Lower leg skin (tissue), 4 donors: ENCODE data around the gene LRRFIP1. TPM values are rescaled to one million over a fixed set of nuclear protein-coding genes. Genes with fewer than 3 reads are reported as not detected.
"Not testable (repeated sequence)": the region's sequence is repeated elsewhere in the genome, so short reads cannot be mapped to it uniquely, and the experiment has no call there.

ENCODE experiments used
- DNase-seq, 2 donors: peaks; one replicate each; pipeline ENCODE4 v3.0.0-alpha.2; 2019; ENCODE audit warnings: low spot score in 2 of 2
- H3K4me3 ChIP-seq: fragments of 200-600 bp; sonication (generic); 2 replicates; pipeline ENCODE4 v1.5.1; 2017; ENCODE audit warnings: mild to moderate bottlenecking, low read depth; ENCODE audit not compliant: poor library complexity, severe bottlenecking
- POLR2A ChIP-seq, 2 donors: fragments of 450-650 bp; IDR thresholded peaks; one replicate each; pipeline ENCODE4 v1.6.1; 2016 to 2017; ENCODE audit warnings: antibody characterized with exemption in 2 of 2, mild to moderate bottlenecking in 1 of 2, moderate library complexity in 1 of 2
- WGBS, 2 donors: methylation state at CpG; one replicate each; pipeline ENCODE4 v1.1.5; 2018; 5-methylcytosine and 5-hydroxymethylcytosine counted together
- intact Hi-C: fragments of 100-400 bp; cut with DNase I; formaldehyde crosslinking; loops from one replicate; pipeline ENCODE4 v1.15.0; 2023; ENCODE audit warnings: low total_unique reads
- total RNA-seq, 4 donors: library from RNA; depleted of rRNA; stranded (reverse); fragments of >200 nt; gene quantifications; one replicate each; pipeline ENCODE4 v1.1.0, GENCODE V29; 2016
- TF ChIP-seq, protein P1 (sequence below), 3 donors: fragments of 450-650 bp; IDR thresholded peaks; one replicate each; pipeline ENCODE4 v1.5.1; 2016; ENCODE audit warnings: antibody characterized with exemption in 3 of 3, mild to moderate bottlenecking in 3 of 3, moderate library complexity in 2 of 3

LRRFIP1 gene
- total RNA-seq, 4 donors from 2014 or later: 45.5 to 88.0 (median 67.5) TPM

DNA sequence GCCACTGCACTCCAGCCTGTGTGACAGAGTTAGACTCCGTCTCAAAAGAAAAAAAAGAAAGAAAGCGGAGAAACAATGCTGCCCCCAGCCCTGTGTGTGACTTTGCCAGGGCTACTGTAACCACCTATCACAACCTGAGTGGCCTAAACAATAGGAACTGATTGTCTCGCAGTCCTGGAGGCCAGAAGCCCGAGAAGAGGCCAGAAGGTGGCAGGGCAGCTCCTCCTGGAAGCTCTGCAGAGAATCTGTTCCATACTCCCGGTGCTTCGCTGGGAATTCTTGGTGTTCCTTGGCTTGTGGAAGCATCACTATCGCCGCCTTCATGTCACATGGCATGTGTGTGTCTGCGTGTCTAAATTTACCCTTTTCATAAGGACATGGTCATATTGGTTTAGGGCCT, 22.4 kb upstream of the LRRFIP1 start:
- DNase-seq: no peak
- H3K4me3 ChIP-seq: no peak overlapping the region
- 90 to 91% methylated on average over 9 of the region's 9 CpGs for WGBS, 2 donors
- TF ChIP-seq POLR2A (IDR thresholded peaks at IDR 0.05): no peak
- TF ChIP-seq, protein P1, sequence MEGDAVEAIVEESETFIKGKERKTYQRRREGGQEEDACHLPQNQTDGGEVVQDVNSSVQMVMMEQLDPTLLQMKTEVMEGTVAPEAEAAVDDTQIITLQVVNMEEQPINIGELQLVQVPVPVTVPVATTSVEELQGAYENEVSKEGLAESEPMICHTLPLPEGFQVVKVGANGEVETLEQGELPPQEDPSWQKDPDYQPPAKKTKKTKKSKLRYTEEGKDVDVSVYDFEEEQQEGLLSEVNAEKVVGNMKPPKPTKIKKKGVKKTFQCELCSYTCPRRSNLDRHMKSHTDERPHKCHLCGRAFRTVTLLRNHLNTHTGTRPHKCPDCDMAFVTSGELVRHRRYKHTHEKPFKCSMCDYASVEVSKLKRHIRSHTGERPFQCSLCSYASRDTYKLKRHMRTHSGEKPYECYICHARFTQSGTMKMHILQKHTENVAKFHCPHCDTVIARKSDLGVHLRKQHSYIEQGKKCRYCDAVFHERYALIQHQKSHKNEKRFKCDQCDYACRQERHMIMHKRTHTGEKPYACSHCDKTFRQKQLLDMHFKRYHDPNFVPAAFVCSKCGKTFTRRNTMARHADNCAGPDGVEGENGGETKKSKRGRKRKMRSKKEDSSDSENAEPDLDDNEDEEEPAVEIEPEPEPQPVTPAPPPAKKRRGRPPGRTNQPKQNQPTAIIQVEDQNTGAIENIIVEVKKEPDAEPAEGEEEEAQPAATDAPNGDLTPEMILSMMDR (IDR thresholded peaks at IDR 0.05): no peak
- intact Hi-C loops: no loop called here

DNA sequence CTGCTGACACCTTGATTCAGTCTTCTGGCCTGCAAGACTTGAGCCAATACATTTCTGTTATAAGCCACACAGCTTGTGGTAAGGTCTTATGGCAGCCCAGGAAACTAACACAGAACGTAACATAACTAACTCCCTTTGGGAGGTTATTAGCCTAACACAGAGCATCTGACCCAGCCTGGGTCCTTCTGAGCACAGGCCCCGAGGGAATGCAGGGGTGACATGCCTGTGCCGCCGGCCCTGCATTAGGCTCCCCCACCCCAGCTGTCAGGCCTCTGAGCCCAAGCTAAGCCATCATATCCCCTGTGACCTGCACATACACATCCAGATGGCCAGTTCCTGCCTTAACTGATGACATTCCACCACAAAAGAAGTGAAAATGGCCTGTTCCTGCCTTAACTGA, 20.9 kb upstream of the LRRFIP1 start:
- intact Hi-C loops, DNase-seq, H3K4me3 ChIP-seq: not testable (repeated sequence)
- WGBS, 2 donors: 86 to 91% methylated on average over 4 of the region's 4 CpGs

DNA sequence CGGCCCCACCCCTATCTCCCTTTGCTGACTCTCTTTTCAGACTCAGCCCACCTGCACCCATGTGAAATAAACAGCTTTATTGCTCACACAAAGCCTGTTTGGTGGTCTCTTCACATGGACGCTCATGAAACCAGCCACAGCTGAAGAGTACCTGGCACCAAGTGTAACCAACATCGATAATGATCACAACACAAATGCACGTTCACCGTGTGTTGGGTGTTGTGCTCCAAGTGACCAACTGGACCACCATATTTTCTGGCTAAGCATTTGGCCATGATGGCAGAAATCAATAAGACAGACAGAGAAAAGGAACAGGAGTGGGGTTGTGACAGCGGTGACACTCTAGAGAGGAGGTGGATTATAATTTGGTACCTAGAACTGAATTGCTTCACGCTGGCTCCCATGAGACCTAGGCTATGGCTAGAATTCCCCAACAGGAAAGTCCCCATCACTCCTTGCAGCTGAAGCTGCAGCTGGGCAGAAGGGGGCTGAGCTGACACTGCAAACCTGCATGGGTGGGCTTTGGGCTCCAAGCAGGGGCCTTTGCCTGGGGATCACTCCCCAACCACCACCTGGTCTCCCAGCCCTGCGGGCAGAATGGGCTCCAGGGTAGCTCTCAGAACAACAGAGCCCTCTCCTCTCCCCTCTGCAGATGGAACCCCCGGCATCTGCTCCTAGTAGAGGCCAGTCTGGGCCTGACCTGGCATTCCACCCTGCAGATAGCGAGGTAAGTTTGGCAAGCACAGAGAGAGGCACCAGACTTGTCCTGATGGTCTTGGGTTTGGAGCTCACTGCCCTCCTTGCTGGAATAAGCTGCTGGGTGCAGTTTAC, 14.6 kb upstream of the LRRFIP1 start:
- no peak overlapping the region for H3K4me3 ChIP-seq
- intact Hi-C loops: no loop called here
- DNase-seq: no peak
- TF ChIP-seq, protein P1 (IDR thresholded peaks at IDR 0.05): no peak
- TF ChIP-seq POLR2A (IDR thresholded peaks at IDR 0.05): no peak
- WGBS, 2 donors: 86 to 91% methylated on average over 10 of the region's 10 CpGs

DNA sequence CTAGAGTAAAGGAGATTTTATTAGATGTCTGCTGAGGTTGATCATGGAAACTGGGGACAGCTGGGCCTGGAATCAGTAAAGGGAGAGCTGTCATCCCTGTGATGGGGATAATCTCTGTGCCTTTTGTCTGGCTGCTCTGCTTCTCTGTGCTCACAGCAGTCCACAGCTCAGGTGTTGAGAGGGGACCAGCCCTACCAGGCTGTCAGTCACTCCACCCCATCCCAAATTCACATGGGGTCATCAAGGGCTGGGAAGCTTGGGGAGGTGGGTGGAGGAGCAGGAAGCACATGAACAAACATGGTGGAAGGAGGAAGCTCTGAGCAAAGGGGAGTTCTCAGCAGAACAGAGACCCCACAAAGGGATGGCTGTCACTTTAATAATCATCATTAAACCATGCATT, 13.7 kb upstream of the LRRFIP1 start:
- intact Hi-C loops: no loop called here
- no peak for DNase-seq
- H3K4me3 ChIP-seq: no peak overlapping the region
- TF ChIP-seq, protein P1 (IDR thresholded peaks at IDR 0.05): no peak
- no peak for TF ChIP-seq POLR2A (IDR thresholded peaks at IDR 0.05)

DNA sequence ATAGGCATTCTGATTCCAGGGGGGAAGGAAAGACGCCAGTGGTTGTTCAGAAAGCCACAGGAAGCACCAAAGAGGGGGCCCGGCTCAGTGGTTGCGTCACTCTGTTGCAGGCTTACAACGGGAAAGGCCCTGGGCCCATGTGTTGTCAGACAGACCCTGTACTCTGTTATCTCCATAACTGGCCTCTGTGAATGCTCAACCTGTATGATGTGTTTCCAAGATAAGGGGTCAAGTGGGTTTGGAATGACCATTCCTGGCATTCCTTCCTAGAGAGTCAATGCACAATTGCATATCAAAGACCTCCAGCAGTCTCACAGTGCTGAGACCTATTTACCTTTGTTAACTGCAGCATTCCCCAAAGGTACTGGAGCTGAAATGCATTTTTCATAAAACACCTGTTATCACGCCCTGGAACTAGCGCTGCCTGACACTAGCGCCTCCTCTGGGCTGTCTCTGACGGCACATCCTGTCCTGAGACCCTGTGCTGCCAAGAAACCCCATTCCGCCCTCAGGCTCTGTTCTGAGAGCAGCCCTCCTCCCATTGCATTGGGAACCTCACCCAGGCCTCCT, 13.2 kb upstream of the LRRFIP1 start:
- H3K4me3 ChIP-seq: no peak overlapping the region
- WGBS, 2 donors: 77 to 83% methylated on average over 9 of the region's 9 CpGs
- intact Hi-C loops: no loop called here
- TF ChIP-seq, protein P1 (IDR thresholded peaks at IDR 0.05): no peak
- no peak for TF ChIP-seq POLR2A (IDR thresholded peaks at IDR 0.05)
- no peak for DNase-seq

DNA sequence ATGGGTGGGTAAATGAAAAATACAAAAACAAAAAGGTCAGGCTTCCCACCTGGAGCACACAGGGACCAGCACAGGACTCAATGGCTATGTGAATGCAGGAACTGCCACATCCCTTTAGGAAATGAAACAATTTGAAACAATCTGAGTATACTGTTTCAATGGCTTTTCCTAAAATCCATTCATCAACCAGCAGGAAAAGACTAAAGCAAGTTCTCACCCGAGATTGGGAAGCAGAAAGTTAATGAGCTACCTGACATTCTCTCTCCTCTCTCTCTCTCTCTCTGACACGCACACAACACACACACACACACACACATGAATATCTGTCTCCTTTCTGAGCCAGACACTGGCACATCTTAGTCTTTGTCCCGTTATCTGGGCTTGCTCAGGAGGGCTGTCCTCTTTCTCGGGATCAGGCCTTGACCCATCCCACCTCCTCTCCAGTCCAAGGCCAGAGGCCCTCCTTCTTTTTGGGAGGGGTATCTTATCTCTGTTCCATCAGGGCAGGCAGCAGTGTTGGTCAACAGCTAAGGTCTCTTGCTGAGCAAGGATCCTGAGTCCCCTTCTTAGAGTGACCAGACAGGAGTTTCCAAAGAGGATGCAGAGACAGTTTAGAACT, 11.6 kb upstream of the LRRFIP1 start:
- intact Hi-C loops: no loop called here
- no peak overlapping the region for H3K4me3 ChIP-seq
- 63 to 68% methylated on average over 4 of the region's 4 CpGs for WGBS, 2 donors
- no peak for DNase-seq
- TF ChIP-seq POLR2A (IDR thresholded peaks at IDR 0.05): no peak
- TF ChIP-seq, protein P1 (IDR thresholded peaks at IDR 0.05): no peak
